HepG2 (cell line): ENCODE data around the gene UNC119B. TPM values are rescaled to one million over a fixed set of nuclear protein-coding genes. Genes with fewer than 3 reads are reported as not detected.

Experiments used
- DNMT3B ChIP-seq: conservative IDR thresholded peaks from 2 replicates; pipeline ENCODE4 v1.6.1; 2016; ENCODE audit warnings: missing biosample characterization, control low read depth
- HOXA3 ChIP-seq: sonication (generic); formaldehyde crosslinking; IDR thresholded peaks from 2 replicates; pipeline ENCODE4 v1.5.0; 2020; ENCODE audit warnings: missing genetic modification reagents
- KDM4B ChIP-seq: sonication (generic); formaldehyde crosslinking; IDR thresholded peaks from 2 replicates; pipeline ENCODE4 v1.4.0; 2020; ENCODE audit warnings: missing genetic modification reagents
- MAZ ChIP-seq, 2 experiments: sonication (generic) in 1 of 2; formaldehyde crosslinking in 1 of 2; IDR thresholded peaks; 2 replicates each; pipeline versions ENCODE4 v1.5.0 to v1.6.1; 2012 to 2020; ENCODE audit warnings: low read depth in 2 of 2, mild to moderate bottlenecking in 2 of 2, borderline replicate concordance in 1 of 2, improper control_type of control experiment in 1 of 2, low read length in 1 of 2, missing genetic modification reagents in 1 of 2, moderate library complexity in 1 of 2
- MXD4 ChIP-seq: IDR thresholded peaks from 2 replicates; pipeline ENCODE4 v1.6.1; 2016; ENCODE audit warnings: mild to moderate bottlenecking, missing biosample characterization, missing genetic modification reagents
- NONO ChIP-seq, 2 experiments: fragments of 450-650 bp in 1 of 2; sonication (generic) in 1 of 2; formaldehyde crosslinking in 1 of 2; IDR thresholded peaks in 1 of 2; conservative IDR thresholded peaks in 1 of 2; 2 replicates each; pipeline versions ENCODE4 v1.6.1 to v1.8.0; 2017 to 2022; ENCODE audit warnings: mild to moderate bottlenecking in 1 of 2, missing genetic modification reagents in 1 of 2, moderate library complexity in 1 of 2
- SALL1 ChIP-seq: sonication (generic); formaldehyde crosslinking; IDR thresholded peaks from 2 replicates; pipeline ENCODE4 v1.8.0; 2022; ENCODE audit warnings: mild to moderate bottlenecking, missing genetic modification reagents
- SAP130 ChIP-seq: IDR thresholded peaks from 2 replicates; pipeline ENCODE4 v1.6.1; 2016; ENCODE audit warnings: low read depth
- SATB2 ChIP-seq: sonication (generic); formaldehyde crosslinking; IDR thresholded peaks from 2 replicates; pipeline ENCODE4 v1.5.0; 2020; ENCODE audit warnings: missing genetic modification reagents
- SMAD3 ChIP-seq: sonication (generic); formaldehyde crosslinking; IDR thresholded peaks from 2 replicates; pipeline ENCODE4 v1.4.0; 2020; ENCODE audit warnings: missing genetic modification reagents
- SP2 ChIP-seq: sonication (generic); formaldehyde crosslinking; IDR thresholded peaks from 2 replicates; pipeline ENCODE4 v1.5.1; 2020; ENCODE audit warnings: mild to moderate bottlenecking, missing genetic modification reagents
- TBX3 ChIP-seq: fragments of 450-650 bp; IDR thresholded peaks from 2 replicates; pipeline ENCODE4 v1.6.1; 2017; ENCODE audit warnings: antibody characterized with exemption, mild to moderate bottlenecking, inconsistent platforms, borderline replicate concordance
- ZNF12 ChIP-seq: sonication (generic); formaldehyde crosslinking; IDR thresholded peaks from 2 replicates; pipeline ENCODE4 v1.5.0; 2020; ENCODE audit warnings: missing genetic modification reagents
- ZNF136 ChIP-seq: sonication (generic); formaldehyde crosslinking; IDR thresholded peaks from 2 replicates; pipeline ENCODE4 v1.8.1; 2022; ENCODE audit warnings: low read depth, mild to moderate bottlenecking, moderate library complexity, missing genetic modification reagents
- ZNF205 ChIP-seq: IDR thresholded peaks from 2 replicates; pipeline ENCODE4 v1.6.1; 2018; ENCODE audit warnings: missing biosample characterization, missing genetic modification reagents
- ZSCAN31 ChIP-seq: sonication (generic); formaldehyde crosslinking; IDR thresholded peaks from 2 replicates; pipeline ENCODE4 v1.5.0; 2020; ENCODE audit warnings: low read depth, mild to moderate bottlenecking, missing genetic modification reagents
- polyA plus RNA-seq, 8 experiments: library from polyadenylated mRNA; depleted of rRNA in 3 of 8; stranded (reverse) in 7 of 8; unstranded in 1 of 8; fragments of >200 nt; fragmentation: Illumina TruSeq in 4 of 8; extraction: Trizol in 4 of 8; gene quantifications; 2 replicates each; pipeline versions ENCODE4 v1.2.1 to v1.2.3, GENCODE V29; 2011 to 2016; ENCODE audit warnings: low read depth in 4 of 8, missing spikeins in 1 of 8, mixed read lengths in 1 of 8; ENCODE audit not compliant: insufficient read depth in 1 of 8
- total RNA-seq, 5 experiments: library from RNA; depleted of rRNA; stranded (reverse); fragments of >200 nt; fragmentation: Illumina TruSeq; extraction: Trizol; gene quantifications; 2 replicates each; pipeline ENCODE4 v1.2.3, GENCODE V29; 2016; ENCODE audit warnings: low read depth in 1 of 5
- TF ChIP-seq, protein P1 (sequence below): IDR thresholded peaks from 2 replicates; pipeline ENCODE4 v1.6.1; 2016; ENCODE audit warnings: missing genetic modification reagents, missing compliant biosample characterization
- TF ChIP-seq, protein P2 (sequence below): fragments of 450-650 bp; IDR thresholded peaks from 2 replicates; pipeline ENCODE4 v1.6.1; 2016
- TF ChIP-seq, protein P3 (sequence below): sonication (generic); formaldehyde crosslinking; IDR thresholded peaks from 2 replicates; pipeline ENCODE4 v1.4.0; 2020; ENCODE audit warnings: mild to moderate bottlenecking, missing genetic modification reagents
- TF ChIP-seq, protein P4 (sequence below): sonication (generic); formaldehyde crosslinking; IDR thresholded peaks from 2 replicates; pipeline ENCODE4 v1.4.0; 2020; ENCODE audit warnings: missing genetic modification reagents
- TF ChIP-seq, protein P5 (sequence below): sonication (generic); formaldehyde crosslinking; IDR thresholded peaks from 2 replicates; pipeline ENCODE4 v1.5.0; 2020; ENCODE audit warnings: missing genetic modification reagents, mild to moderate bottlenecking, borderline replicate concordance

The UNC119B gene
- total and polyA plus RNA-seq, 2 of the 13 experiments (the other 11 are each of a cell fraction or from before 2014, with no cell fraction given) = 19.6 to 19.7 TPM

DNA sequence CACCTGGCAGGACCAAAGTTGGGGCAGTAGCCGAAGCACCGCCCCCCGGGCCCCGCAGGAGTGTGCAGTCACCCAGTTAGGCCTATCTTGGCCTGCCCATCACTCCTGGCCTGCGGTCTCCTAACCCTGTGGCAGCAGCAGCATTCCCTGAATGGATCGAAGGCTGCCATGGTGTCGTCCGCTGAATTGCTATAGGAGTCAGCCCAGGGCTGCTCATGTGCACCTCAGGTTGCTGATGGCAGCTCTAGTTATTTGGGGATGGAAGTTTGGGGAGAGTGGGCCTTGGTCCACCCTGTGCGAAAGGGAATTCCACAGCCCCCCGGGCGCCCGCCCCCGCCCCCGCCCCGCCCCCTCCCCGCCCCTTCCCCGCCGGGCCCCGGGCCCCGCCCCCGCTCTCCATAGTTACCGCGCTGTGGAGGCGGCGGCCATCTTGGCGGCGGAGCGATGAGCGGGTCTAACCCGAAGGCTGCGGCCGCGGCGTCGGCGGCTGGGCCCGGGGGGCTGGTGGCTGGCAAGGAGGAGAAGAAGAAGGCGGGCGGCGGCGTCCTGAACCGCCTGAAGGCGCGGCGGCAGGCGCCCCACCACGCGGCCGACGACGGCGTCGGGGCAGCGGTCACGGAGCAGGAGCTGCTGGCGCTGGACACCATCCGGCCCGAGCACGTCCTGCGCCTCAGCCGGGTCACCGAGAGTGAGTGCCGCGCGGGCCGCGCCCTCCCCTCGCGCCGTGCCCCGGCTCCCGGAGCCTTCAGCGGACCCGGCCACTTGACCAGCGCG is at the start of gene UNC119B (continued):
- TF ChIP-seq, protein P1, sequence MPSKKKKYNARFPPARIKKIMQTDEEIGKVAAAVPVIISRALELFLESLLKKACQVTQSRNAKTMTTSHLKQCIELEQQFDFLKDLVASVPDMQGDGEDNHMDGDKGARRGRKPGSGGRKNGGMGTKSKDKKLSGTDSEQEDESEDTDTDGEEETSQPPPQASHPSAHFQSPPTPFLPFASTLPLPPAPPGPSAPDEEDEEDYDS (CRISPR knock-in tag) = peak; percentile 39; the same call in 1 of the 2 replicates
- TF ChIP-seq SATB2 (CRISPR knock-in tag) (no peak), SP2 (peak; percentile 39; the same call in 1 of the 2 replicates), TBX3 (no peak), ZNF12 (CRISPR knock-in tag) (no peak), ZNF136 (CRISPR knock-in tag) (no peak), ZNF205 (CRISPR knock-in tag) (no peak), SAP130 (CRISPR knock-in tag) (peak; percentile 70), MXD4 (CRISPR knock-in tag) (no peak), DNMT3B (CRISPR knock-in tag) (no peak), KDM4B (CRISPR knock-in tag) (no peak), SMAD3 (CRISPR knock-in tag) (no peak), HOXA3 (CRISPR knock-in tag) (peak; percentile 75), MAZ (IDR thresholded peaks at IDR 0.05; ENCODE audit: borderline replicate concordance, low read depth, low read length) (no peak), MAZ (CRISPR knock-in tag; IDR thresholded peaks at IDR 0.05; ENCODE audit: low read depth) (peak; percentile 36; the same call in 1 of the 2 replicates), SALL1 (CRISPR knock-in tag) (peak; percentile 48; the same call in 1 of the 2 replicates), ZSCAN31 (CRISPR knock-in tag) (0 out of 2 replicates have a peak, but pooled peaks have one; percentile 41), NONO (IDR thresholded peaks at IDR 0.05) (no peak), NONO (CRISPR knock-in tag; conservative IDR thresholded peaks at IDR 0.05) (peak; percentile 71; the same call in 1 of the 2 replicates)
- TF ChIP-seq, protein P2, sequence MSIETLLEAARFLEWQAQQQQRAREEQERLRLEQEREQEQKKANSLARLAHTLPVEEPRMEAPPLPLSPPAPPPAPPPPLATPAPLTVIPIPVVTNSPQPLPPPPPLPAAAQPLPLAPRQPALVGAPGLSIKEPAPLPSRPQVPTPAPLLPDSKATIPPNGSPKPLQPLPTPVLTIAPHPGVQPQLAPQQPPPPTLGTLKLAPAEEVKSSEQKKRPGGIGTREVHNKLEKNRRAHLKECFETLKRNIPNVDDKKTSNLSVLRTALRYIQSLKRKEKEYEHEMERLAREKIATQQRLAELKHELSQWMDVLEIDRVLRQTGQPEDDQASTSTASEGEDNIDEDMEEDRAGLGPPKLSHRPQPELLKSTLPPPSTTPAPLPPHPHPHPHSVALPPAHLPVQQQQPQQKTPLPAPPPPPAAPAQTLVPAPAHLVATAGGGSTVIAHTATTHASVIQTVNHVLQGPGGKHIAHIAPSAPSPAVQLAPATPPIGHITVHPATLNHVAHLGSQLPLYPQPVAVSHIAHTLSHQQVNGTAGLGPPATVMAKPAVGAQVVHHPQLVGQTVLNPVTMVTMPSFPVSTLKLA = no peak
- TF ChIP-seq, protein P3, sequence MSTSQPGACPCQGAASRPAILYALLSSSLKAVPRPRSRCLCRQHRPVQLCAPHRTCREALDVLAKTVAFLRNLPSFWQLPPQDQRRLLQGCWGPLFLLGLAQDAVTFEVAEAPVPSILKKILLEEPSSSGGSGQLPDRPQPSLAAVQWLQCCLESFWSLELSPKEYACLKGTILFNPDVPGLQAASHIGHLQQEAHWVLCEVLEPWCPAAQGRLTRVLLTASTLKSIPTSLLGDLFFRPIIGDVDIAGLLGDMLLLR = no peak
- TF ChIP-seq, protein P4, sequence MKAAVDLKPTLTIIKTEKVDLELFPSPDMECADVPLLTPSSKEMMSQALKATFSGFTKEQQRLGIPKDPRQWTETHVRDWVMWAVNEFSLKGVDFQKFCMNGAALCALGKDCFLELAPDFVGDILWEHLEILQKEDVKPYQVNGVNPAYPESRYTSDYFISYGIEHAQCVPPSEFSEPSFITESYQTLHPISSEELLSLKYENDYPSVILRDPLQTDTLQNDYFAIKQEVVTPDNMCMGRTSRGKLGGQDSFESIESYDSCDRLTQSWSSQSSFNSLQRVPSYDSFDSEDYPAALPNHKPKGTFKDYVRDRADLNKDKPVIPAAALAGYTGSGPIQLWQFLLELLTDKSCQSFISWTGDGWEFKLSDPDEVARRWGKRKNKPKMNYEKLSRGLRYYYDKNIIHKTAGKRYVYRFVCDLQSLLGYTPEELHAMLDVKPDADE (CRISPR knock-in tag) = no peak
- TF ChIP-seq, protein P5, sequence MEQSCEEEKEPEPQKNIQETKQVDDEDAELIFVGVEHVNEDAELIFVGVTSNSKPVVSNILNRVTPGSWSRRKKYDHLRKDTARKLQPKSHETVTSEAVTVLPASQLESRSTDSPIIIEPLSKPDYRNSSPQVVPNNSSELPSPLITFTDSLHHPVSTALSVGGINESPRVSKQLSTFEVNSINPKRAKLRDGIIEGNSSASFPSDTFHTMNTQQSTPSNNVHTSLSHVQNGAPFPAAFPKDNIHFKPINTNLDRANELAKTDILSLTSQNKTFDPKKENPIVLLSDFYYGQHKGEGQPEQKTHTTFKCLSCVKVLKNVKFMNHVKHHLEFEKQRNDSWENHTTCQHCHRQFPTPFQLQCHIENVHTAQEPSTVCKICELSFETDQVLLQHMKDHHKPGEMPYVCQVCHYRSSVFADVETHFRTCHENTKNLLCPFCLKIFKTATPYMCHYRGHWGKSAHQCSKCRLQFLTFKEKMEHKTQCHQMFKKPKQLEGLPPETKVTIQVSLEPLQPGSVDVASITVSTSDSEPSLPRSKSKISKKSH (CRISPR knock-in tag) = peak; percentile 69; the same call in 1 of the 2 replicates
